GM18873 (cell line): ENCODE data around the gene CACNA1D.
"Not testable (repeated sequence)": the region's sequence is repeated elsewhere in the genome, so short reads cannot be mapped to it uniquely, and the experiment has no call there.

Experiments used
- ATAC-seq: cut with Tn5 transposase; IDR thresholded peaks from one replicate; pipeline ENCODE4 v1.9.1; 2021; ENCODE audit warnings: mild to moderate bottlenecking, moderate library complexity, moderate number of reproducible peaks; ENCODE audit not compliant: unreplicated experiment, low FRiP score

CACNA1D gene

GRCh38 chr3:53604232-53604631, 109.8 kb downstream of the CACNA1D start:
- no peak for ATAC-seq

GRCh38 chr3:53606793-53607192, 112.4 kb downstream of the CACNA1D start:
- ATAC-seq = no peak

- ATAC-seq = no peak
Measured at GRCh38 chr3:53612508-53612907, 118.1 kb downstream of the CACNA1D start.

- no peak for ATAC-seq
Measured at GRCh38 chr3:53613125-53613524, 118.7 kb downstream of the CACNA1D start.

- no peak for ATAC-seq
Measured at GRCh38 chr3:53614307-53614706, 119.9 kb downstream of the CACNA1D start.

GRCh38 chr3:53616321-53616720, 121.9 kb downstream of the CACNA1D start:
- no peak for ATAC-seq

GRCh38 chr3:53616971-53617892, 122.8 kb downstream of the CACNA1D start:
- no peak for ATAC-seq

GRCh38 chr3:53617893-53618523, 123.6 kb downstream of the CACNA1D start:
- ATAC-seq = no peak

GRCh38 chr3:53618524-53618906, 124.1 kb downstream of the CACNA1D start:
- no peak for ATAC-seq

- ATAC-seq = no peak
Measured at GRCh38 chr3:53618936-53619335, 124.5 kb downstream of the CACNA1D start.

GRCh38 chr3:53624061-53624857, 129.8 kb downstream of the CACNA1D start:
- no peak for ATAC-seq

- ATAC-seq = no peak
Measured at GRCh38 chr3:53626876-53627275, 132.5 kb downstream of the CACNA1D start.

GRCh38 chr3:53628536-53629401, 134.4 kb downstream of the CACNA1D start:
- ATAC-seq = no peak

GRCh38 chr3:53629402-53629723, 135.0 kb downstream of the CACNA1D start:
- ATAC-seq = no peak

GRCh38 chr3:53630547-53630946, 136.1 kb downstream of the CACNA1D start:
- no peak for ATAC-seq

GRCh38 chr3:53633197-53633787, 138.9 kb downstream of the CACNA1D start:
- no peak for ATAC-seq

- no peak for ATAC-seq
Measured at GRCh38 chr3:53635041-53635440, 140.6 kb downstream of the CACNA1D start.

GRCh38 chr3:53638806-53639205, 144.4 kb downstream of the CACNA1D start:
- not testable (repeated sequence) for ATAC-seq

- ATAC-seq = no peak
Measured at GRCh38 chr3:53641397-53641796, 147.0 kb downstream of the CACNA1D start.

- no peak for ATAC-seq
Measured at GRCh38 chr3:53642211-53642610, 147.8 kb downstream of the CACNA1D start.
